Measurements from ENCODE around the gene CTIF. TPM values are rescaled to one million over a fixed set of nuclear protein-coding genes. Genes with fewer than 3 reads are reported as not detected.

CTIF gene
- total RNA-seq, 1 donor from 2014 or later: 54.8 TPM

GRCh38 chr18:48528861-48529260 lies 10.0 kb upstream of the CTIF start:
- H3K4me3 ChIP-seq: no peak overlapping the region
- no peak overlapping the region for H3K27ac ChIP-seq
- ATAC-seq: no peak
- no peaks in the 10 kb centered on the region for H3K36me3 ChIP-seq
- no peaks in the 10 kb centered on the region for H3K4me1 ChIP-seq
- H3K9me3 ChIP-seq: no peaks in the 10 kb centered on the region
- TF ChIP-seq CTCF (IDR thresholded peaks at IDR 0.05): no peak
- DNase-seq: no peak
- intact Hi-C loops (cut with DNase I): no loop called here
- no peaks in the 10 kb centered on the region for H3K27me3 ChIP-seq (ENCODE audit: low read depth)

GRCh38 chr18:48529796-48530195 lies 9.0 kb upstream of the CTIF start:
- H3K4me3 ChIP-seq: no peak overlapping the region
- ATAC-seq: no peak
- intact Hi-C loops (cut with DNase I): no loop called here
- H3K4me1 ChIP-seq: no peaks in the 10 kb centered on the region
- no peaks in the 10 kb centered on the region for H3K36me3 ChIP-seq
- no peak for DNase-seq
- no peaks in the 10 kb centered on the region for H3K27me3 ChIP-seq (ENCODE audit: low read depth)
- no peaks in the 10 kb centered on the region for H3K9me3 ChIP-seq
- TF ChIP-seq CTCF (IDR thresholded peaks at IDR 0.05): no peak
- H3K27ac ChIP-seq: no peak overlapping the region

- Histone ChIP-seq H3K9me3 (no peaks in the 10 kb centered on the region), H3K27ac (no peak overlapping the region), H3K36me3 (no peaks in the 10 kb centered on the region), H3K4me1 (no peaks in the 10 kb centered on the region), H3K4me3 (no peak overlapping the region), H3K27me3 (ENCODE audit: low read depth) (no peaks in the 10 kb centered on the region)
- ATAC-seq (no peak), DNase-seq (no peak)
- intact Hi-C loops (cut with DNase I): no loop called here
- no peak for TF ChIP-seq CTCF (IDR thresholded peaks at IDR 0.05)
These were observed 8.3 kb upstream of the CTIF start for GRCh38 chr18:48530399-48531081.

GRCh38 chr18:48531082-48531403 lies 7.8 kb upstream of the CTIF start:
- Histone ChIP-seq H3K4me1 (no peaks in the 10 kb centered on the region), H3K27ac (no peak overlapping the region), H3K9me3 (no peaks in the 10 kb centered on the region), H3K4me3 (no peak overlapping the region), H3K27me3 (ENCODE audit: low read depth) (no peaks in the 10 kb centered on the region), H3K36me3 (no peaks in the 10 kb centered on the region)
- ATAC-seq: no peak
- DNase-seq: no peak
- intact Hi-C loops (cut with DNase I): no loop called here
- TF ChIP-seq CTCF (IDR thresholded peaks at IDR 0.05): no peak

GRCh38 chr18:48531908-48532307 lies 6.9 kb upstream of the CTIF start:
- no peaks in the 10 kb centered on the region for H3K36me3 ChIP-seq
- no peaks in the 10 kb centered on the region for H3K9me3 ChIP-seq
- H3K4me1 ChIP-seq: no peaks in the 10 kb centered on the region
- ATAC-seq: no peak
- intact Hi-C loops (cut with DNase I): no loop called here
- H3K27me3 ChIP-seq (ENCODE audit: low read depth): no peaks in the 10 kb centered on the region
- DNase-seq: no peak
- no peak overlapping the region for H3K27ac ChIP-seq
- no peak for TF ChIP-seq CTCF (IDR thresholded peaks at IDR 0.05)
- H3K4me3 ChIP-seq: no peak overlapping the region
